Measurements from ENCODE around the gene MELTF. TPM values are rescaled to one million over a fixed set of nuclear protein-coding genes. Genes with fewer than 3 reads are reported as not detected.

The MELTF gene
- total and polyA plus RNA-seq, 2 experiments from 2014 or later: 0.86 to 1.1 TPM

DNA sequence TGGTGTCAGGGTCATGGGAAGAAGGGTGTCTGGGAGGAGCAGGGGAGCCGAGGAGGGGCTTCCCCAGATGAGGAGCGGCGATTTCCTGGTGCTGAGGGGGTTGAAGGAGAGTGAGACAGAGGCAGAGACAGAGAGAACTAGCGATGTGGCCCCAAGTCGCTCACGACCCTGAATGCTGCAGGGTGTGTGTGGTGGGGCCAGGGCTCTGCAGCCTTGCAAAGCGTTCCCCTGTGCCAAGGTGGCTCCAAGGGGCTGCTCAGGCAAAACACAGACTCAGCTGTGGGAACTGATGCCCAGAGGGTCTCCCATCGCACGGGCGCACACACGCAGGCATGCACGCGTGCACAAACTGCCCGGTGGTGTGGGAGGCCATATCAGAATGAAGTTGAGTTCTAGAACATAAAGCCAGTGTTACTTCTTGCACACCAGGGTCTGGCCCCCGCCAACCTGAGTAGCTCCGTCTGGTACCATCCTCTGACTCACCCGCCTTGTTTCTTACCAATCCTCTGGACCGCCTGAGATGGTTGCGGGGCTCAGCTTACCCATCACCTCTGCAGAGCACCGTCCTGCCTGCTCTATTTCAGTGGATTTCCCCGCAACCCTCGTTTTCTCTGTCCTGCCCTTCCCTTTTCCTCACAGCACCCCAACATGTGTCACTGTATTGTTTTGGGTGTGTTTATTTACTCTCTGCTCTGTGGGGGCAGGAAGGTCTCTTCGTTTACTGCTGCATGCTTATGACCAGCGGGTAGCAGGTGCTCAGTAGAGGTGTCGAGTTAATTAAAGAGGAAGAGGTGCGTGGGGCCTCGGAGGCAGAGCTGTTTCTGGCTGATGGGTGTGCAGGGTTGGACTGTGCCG lies 4.5 kb downstream of the MELTF start:
- Histone ChIP-seq H3K9ac (no peak overlapping the region), H3K27me3 (replicated peaks; ENCODE audit: insufficient read depth) (peaks cover 10% of the 10 kb centered on the region; the same call in 1 of the 2 replicates), H3K9me2 (ENCODE audit: insufficient read depth) (no peaks in the 10 kb centered on the region), H3K36me3 (ENCODE audit: low read depth) (no peaks in the 10 kb centered on the region), H3F3A (ENCODE audit: insufficient read depth) (no peaks in the 10 kb centered on the region), H3K4me3 (no peak overlapping the region), H3K9me3 (ENCODE audit: low read depth) (no peaks in the 10 kb centered on the region), H3K79me2 (ENCODE audit: insufficient read depth) (no peaks in the 10 kb centered on the region), H3K4me1 (ENCODE audit: insufficient read depth) (no peaks in the 10 kb centered on the region), H2AFZ (no peak overlapping the region), H3K27ac (no peak overlapping the region), H3K4me2 (ENCODE audit: unreplicated experiment) (no peak overlapping the region), H4K20me1 (ENCODE audit: insufficient read depth) (no peaks in the 10 kb centered on the region)
- in situ Hi-C loops (cut with MboI): no loop called here
- DNase-seq: no peak
- WGBS, 2 experiments (ENCODE audit: low coverage in 1 of 2, low lambda C conversion rate in 2 of 2, missing lambda C conversion rate in 2 of 2): 93 to 94% methylated on average over 24 to 28 of the region's 28 CpGs
- TF ChIP-seq EZH2 (IDR thresholded peaks at IDR 0.05; ENCODE audit: insufficient read depth, poor library complexity, severe bottlenecking): no peak
- TF ChIP-seq EZH2phosphoT487 (IDR thresholded peaks at IDR 0.05; ENCODE audit: insufficient read depth, low read depth): no peak

DNA sequence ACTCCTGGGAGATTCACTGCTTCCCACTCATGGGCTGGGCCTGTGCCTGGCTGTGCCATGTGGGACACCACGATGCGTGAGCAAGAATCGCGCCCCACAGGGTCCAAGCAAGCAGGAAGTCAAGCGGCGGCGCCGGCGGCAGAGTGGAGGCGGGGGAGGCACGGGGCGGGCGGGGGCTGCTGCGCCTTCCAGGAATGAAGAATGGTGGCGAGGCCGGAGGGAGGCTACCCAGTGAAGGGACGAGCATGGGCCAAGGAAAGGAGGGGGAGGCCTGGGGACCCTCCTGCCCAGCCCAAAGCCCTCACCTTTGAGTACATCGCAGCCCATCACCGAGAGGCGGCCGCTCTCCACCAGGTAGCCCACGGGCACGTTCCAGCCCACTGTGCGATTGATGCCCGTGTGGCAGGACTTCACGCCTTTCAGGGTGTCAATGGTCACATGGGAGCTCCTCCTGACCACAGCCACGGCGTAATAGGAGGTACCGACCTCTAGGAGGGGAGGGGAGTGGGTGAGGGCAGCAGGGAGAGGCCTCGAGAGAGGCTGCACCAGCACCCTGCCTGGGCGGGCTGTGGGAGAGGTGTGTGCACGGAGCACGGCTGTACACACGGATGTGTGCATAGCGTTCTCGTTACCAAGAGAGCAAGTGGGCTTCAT lies 5.5 kb downstream of the MELTF start:
- 67 to 73% methylated on average over 19 to 33 of the region's 36 CpGs for WGBS, 2 experiments (ENCODE audit: low coverage in 1 of 2, low lambda C conversion rate in 2 of 2, missing lambda C conversion rate in 2 of 2)
- TF ChIP-seq EZH2phosphoT487 (IDR thresholded peaks at IDR 0.05; ENCODE audit: insufficient read depth, low read depth) (no peak), EZH2 (IDR thresholded peaks at IDR 0.05; ENCODE audit: insufficient read depth, poor library complexity, severe bottlenecking) (no peak)

DNA sequence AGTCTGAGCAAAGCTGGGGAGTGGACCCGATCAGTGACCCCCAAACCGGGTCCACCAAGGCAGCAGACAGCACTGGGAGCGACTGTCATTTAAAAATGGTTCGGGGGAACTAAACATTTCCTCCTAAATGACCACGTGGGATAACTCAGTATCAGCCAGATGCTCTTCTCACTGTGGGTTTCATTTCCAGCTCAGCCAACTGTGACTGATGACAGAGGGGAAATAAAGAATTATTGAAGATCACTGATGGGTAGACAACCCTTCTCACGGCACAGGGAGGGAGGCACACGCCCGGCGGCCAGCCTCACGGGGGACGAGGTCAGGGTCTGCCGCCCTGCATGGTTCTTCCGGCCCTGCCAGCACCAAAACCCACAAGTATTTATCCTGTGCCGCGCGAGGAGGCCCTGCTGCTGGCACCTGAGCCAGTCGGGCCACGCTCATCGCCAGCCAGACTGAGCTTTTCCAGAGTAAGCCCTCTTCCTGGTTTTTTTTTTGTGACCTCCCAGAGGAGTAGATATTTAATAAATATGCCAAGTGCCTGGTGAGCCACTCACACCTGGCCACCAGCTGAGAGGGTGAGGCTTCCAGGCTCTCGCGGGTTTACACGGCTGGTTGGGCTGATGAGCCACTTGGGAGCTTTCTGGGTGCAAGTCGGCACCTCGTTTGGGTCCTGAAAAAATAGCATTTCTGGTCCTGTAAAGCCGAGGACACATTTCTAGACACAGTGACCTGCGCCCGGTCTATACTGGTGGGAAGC lies 6.2 kb downstream of the MELTF start:
- Histone ChIP-seq H3K9ac (no peak overlapping the region), H3K27ac (no peak overlapping the region), H3K9me3 (ENCODE audit: low read depth) (no peaks in the 10 kb centered on the region), H4K20me1 (ENCODE audit: insufficient read depth) (no peaks in the 10 kb centered on the region), H3K36me3 (ENCODE audit: low read depth) (no peaks in the 10 kb centered on the region), H2AFZ (no peak overlapping the region), H3K4me1 (ENCODE audit: insufficient read depth) (no peaks in the 10 kb centered on the region), H3K79me2 (ENCODE audit: insufficient read depth) (no peaks in the 10 kb centered on the region), H3F3A (ENCODE audit: insufficient read depth) (no peaks in the 10 kb centered on the region), H3K9me2 (ENCODE audit: insufficient read depth) (no peaks in the 10 kb centered on the region), H3K4me3 (no peak overlapping the region), H3K27me3 (replicated peaks; ENCODE audit: insufficient read depth) (peaks cover 10% of the 10 kb centered on the region), H3K4me2 (ENCODE audit: unreplicated experiment) (no peak overlapping the region)
- in situ Hi-C loops (cut with MboI): no loop called here
- no peak for TF ChIP-seq EZH2 (IDR thresholded peaks at IDR 0.05; ENCODE audit: insufficient read depth, poor library complexity, severe bottlenecking)
- TF ChIP-seq EZH2phosphoT487 (IDR thresholded peaks at IDR 0.05; ENCODE audit: insufficient read depth, low read depth): no peak
- DNase-seq: no peak
- WGBS, 2 experiments (ENCODE audit: low coverage in 1 of 2, low lambda C conversion rate in 2 of 2, missing lambda C conversion rate in 2 of 2): 32 to 35% methylated on average over 26 to 27 of the region's 27 CpGs

More for the DNA sequence above, 5.5 kb downstream of the MELTF start:
- H3K27me3 ChIP-seq (replicated peaks; ENCODE audit: insufficient read depth): peaks cover 10% of the 10 kb centered on the region
- no peaks in the 10 kb centered on the region for H3K9me2 ChIP-seq (ENCODE audit: insufficient read depth)
- in situ Hi-C loops (cut with MboI): no loop called here
- no peaks in the 10 kb centered on the region for H4K20me1 ChIP-seq (ENCODE audit: insufficient read depth)
- H2AFZ ChIP-seq: no peak overlapping the region
- no peaks in the 10 kb centered on the region for H3K9me3 ChIP-seq (ENCODE audit: low read depth)
- no peaks in the 10 kb centered on the region for H3K4me1 ChIP-seq (ENCODE audit: insufficient read depth)
- H3K79me2 ChIP-seq (ENCODE audit: insufficient read depth): no peaks in the 10 kb centered on the region
- H3K36me3 ChIP-seq (ENCODE audit: low read depth): no peaks in the 10 kb centered on the region
- H3K4me3 ChIP-seq: no peak overlapping the region
- no peak overlapping the region for H3K4me2 ChIP-seq (ENCODE audit: unreplicated experiment)
- DNase-seq: peak; percentile 27
- H3K9ac ChIP-seq: no peak overlapping the region
- no peak overlapping the region for H3K27ac ChIP-seq
- no peaks in the 10 kb centered on the region for H3F3A ChIP-seq (ENCODE audit: insufficient read depth)

Measured in GM23248 (cell line).